Panc1 (cell line): Measurements from ENCODE around the gene ZP1. TPM values are rescaled to one million over a fixed set of nuclear protein-coding genes. Genes with fewer than 3 reads are reported as not detected.

Experiments used
- ATAC-seq: fragments of 200-7000 bp; cut with Tn5 transposase; 2 replicates; pipeline ENCODE4 v1.9.1; 2020; ENCODE audit warnings: mild to moderate bottlenecking, moderate library complexity
- BruUV-seq: library from RNA; stranded (reverse); fragments of 400-500 nt; replicated peaks from 2 replicates; lab custom pipeline; 2021; lab: Mats Ljungman, UMichigan
- CTCF ChIA-PET: fragments of 300-600 bp; sonication (Branson Sonifier 250); formaldehyde crosslinking; loops from one replicate; lab custom pipeline; 2022; ENCODE audit warnings: antibody characterized with exemption; lab: Charles Lee
- POLR2A ChIA-PET: fragments of 300-600 bp; sonication (Branson Sonifier 250); formaldehyde crosslinking; loops from one replicate; lab custom pipeline; 2022; ENCODE audit warnings: antibody characterized with exemption; lab: Charles Lee
- DNase-seq: peaks from one replicate; pipeline ENCODE4 v3.0.0-alpha.2; 2010; ENCODE audit warnings: low read depth, low spot score
- H3K27ac ChIP-seq: 2 replicates; pipeline ENCODE4 v1.5.1; 2011; ENCODE audit warnings: mild to moderate bottlenecking, low read length, inconsistent platforms
- H3K27me3 ChIP-seq: fragments of 200-500 bp; sonication (Bioruptor generic); 2 replicates; pipeline ENCODE4 v1.6.0; 2014; ENCODE audit warnings: low read length, inconsistent platforms; ENCODE audit not compliant: control insufficient read depth, insufficient read depth
- H3K36me3 ChIP-seq: fragments of 200-500 bp; sonication (Bioruptor generic); 2 replicates; pipeline ENCODE4 v1.5.1; 2014; ENCODE audit warnings: inconsistent platforms, mild to moderate bottlenecking, low read length, moderate library complexity; ENCODE audit not compliant: control insufficient read depth, insufficient read depth
- H3K4me1 ChIP-seq: 2 replicates; pipeline ENCODE4 v1.5.1; 2011; ENCODE audit warnings: inconsistent platforms, mild to moderate bottlenecking, low read length, moderate library complexity; ENCODE audit not compliant: control insufficient read depth, insufficient read depth
- H3K4me3 ChIP-seq, 2 experiments: 2 replicates each; pipeline ENCODE4 v1.5.1; 2011 to 2012; ENCODE audit warnings: low read depth in 2 of 2, low read length in 2 of 2, mild to moderate bottlenecking in 2 of 2, inconsistent platforms in 1 of 2, moderate library complexity in 1 of 2
- H3K9me3 ChIP-seq: fragments of 200-500 bp; sonication (Bioruptor generic); 2 replicates; pipeline ENCODE4 v1.5.1; 2014; ENCODE audit warnings: low read depth, mild to moderate bottlenecking, inconsistent platforms, low read length, moderate library complexity; ENCODE audit not compliant: control insufficient read depth, insufficient read depth
- CTCF ChIP-seq: fragments of 450-650 bp; IDR thresholded peaks from 2 replicates; pipeline ENCODE4 v1.5.1; 2017; ENCODE audit warnings: mild to moderate bottlenecking
- POLR2AphosphoS5 ChIP-seq: IDR thresholded peaks from 2 replicates; pipeline ENCODE4 v1.6.1; 2012; ENCODE audit warnings: mild to moderate bottlenecking, low read depth, low read length, moderate library complexity
- REST ChIP-seq, 2 experiments: IDR thresholded peaks; 2 replicates each; pipeline ENCODE4 v1.6.1; 2011 to 2012; ENCODE audit warnings: low read depth in 2 of 2, control low read depth in 1 of 2, low read length in 1 of 2, mild to moderate bottlenecking in 1 of 2, moderate library complexity in 1 of 2; ENCODE audit not compliant: insufficient read depth in 1 of 2
- SIN3A ChIP-seq: IDR thresholded peaks from 2 replicates; pipeline ENCODE4 v1.6.1; 2012; ENCODE audit warnings: low read depth, mild to moderate bottlenecking, low read length, moderate library complexity, borderline replicate concordance; ENCODE audit not compliant: insufficient read depth
- TCF7L2 ChIP-seq: IDR thresholded peaks from 2 replicates; pipeline ENCODE4 v1.6.1; 2011; ENCODE audit warnings: mild to moderate bottlenecking, low read depth, low read length, inconsistent platforms
- in situ Hi-C: cut with HindIII; loops from 2 replicates; pipeline ENCODE4 v1.10.0; 2016; ENCODE audit warnings: low sequenced_read_pairs, low pct_unique_long_range_greater_than_20kb
- intact Hi-C: fragments of 100-400 bp; cut with micrococcal nuclease; formaldehyde crosslinking; loops from one replicate; pipeline ENCODE4 v1.10.0; 2022; ENCODE audit not compliant: unreplicated experiment
- total RNA-seq: library from RNA; stranded (reverse); gene quantifications from one replicate; pipeline ENCODE4 v1.2.1, GENCODE V29; 2021; ENCODE audit not compliant: unreplicated experiment

The ZP1 gene
- total RNA-seq, 1 experiment from 2014 or later, result not detected

- no peak overlapping the region for H3K4me3 ChIP-seq
- H3K36me3 ChIP-seq, result no peaks in the 10 kb centered on the region
- no peaks in the 10 kb centered on the region for H3K4me1 ChIP-seq
- no peaks in the 10 kb centered on the region for H3K9me3 ChIP-seq
- intact Hi-C loops, result loop anchor here (5.0 kb wide), 1 partner anchor 352 kb away; no protein-coding TSS in a partner anchor
- H3K27ac ChIP-seq, result no peak overlapping the region
- no peak for ATAC-seq
- TF ChIP-seq TCF7L2 (no peak), POLR2AphosphoS5 (no peak), REST (IDR thresholded peaks at IDR 0.05; ENCODE audit: insufficient read depth in 1 of 2, low read depth in 2 of 2, low read length in 1 of 2) (no peak), SIN3A (no peak), CTCF (no peak)
- DNase-seq, result no peak
- no TSS peak for BruUV-seq
- in situ Hi-C loops, result no loop called here
- POLR2A ChIA-PET, result no interaction called here
- CTCF ChIA-PET, result interaction anchor here (0.6 to 1.2 kb wide), 2 partner anchors 53 to 308 kb away, joined by 3 read pairs; no protein-coding TSS in a partner anchor
- H3K27me3 ChIP-seq, result peaks cover 8% of the 10 kb centered on the region
Observed at GRCh38 chr11:60834742-60835533, 32.4 kb upstream of the ZP1 start.

GRCh38 chr11:60835534-60835846, 31.9 kb upstream of the ZP1 start:
- Histone ChIP-seq H3K4me3 (no peak overlapping the region), H3K36me3 (no peaks in the 10 kb centered on the region), H3K27me3 (peaks cover 8% of the 10 kb centered on the region), H3K27ac (no peak overlapping the region), H3K9me3 (no peaks in the 10 kb centered on the region), H3K4me1 (no peaks in the 10 kb centered on the region)
- no peak for TF ChIP-seq SIN3A
- TF ChIP-seq REST (IDR thresholded peaks at IDR 0.05; ENCODE audit: insufficient read depth in 1 of 2, low read depth in 2 of 2, low read length in 1 of 2), result no peak
- TF ChIP-seq TCF7L2, result no peak
- no peak for TF ChIP-seq POLR2AphosphoS5
- TF ChIP-seq CTCF, result no peak
- ChIA-PET CTCF (interaction anchor here (0.6 to 1.2 kb wide), 2 partner anchors 52 to 307 kb away, joined by 3 read pairs; no protein-coding TSS in a partner anchor), POLR2A (no interaction called here)
- no peak for ATAC-seq
- intact Hi-C loops (no loop called here), in situ Hi-C loops (no loop called here)
- DNase-seq, result no peak
- no TSS peak for BruUV-seq
